Measurements from ENCODE around the gene GPATCH3. TPM values are rescaled to one million over a fixed set of nuclear protein-coding genes. Genes with fewer than 3 reads are reported as not detected.

GPATCH3 gene
- total and polyA plus RNA-seq, 2 donors (not counting 3 experiments of a cell fraction or from before 2014, with no cell fraction given) = 12.1 to 17.7 TPM

DNA sequence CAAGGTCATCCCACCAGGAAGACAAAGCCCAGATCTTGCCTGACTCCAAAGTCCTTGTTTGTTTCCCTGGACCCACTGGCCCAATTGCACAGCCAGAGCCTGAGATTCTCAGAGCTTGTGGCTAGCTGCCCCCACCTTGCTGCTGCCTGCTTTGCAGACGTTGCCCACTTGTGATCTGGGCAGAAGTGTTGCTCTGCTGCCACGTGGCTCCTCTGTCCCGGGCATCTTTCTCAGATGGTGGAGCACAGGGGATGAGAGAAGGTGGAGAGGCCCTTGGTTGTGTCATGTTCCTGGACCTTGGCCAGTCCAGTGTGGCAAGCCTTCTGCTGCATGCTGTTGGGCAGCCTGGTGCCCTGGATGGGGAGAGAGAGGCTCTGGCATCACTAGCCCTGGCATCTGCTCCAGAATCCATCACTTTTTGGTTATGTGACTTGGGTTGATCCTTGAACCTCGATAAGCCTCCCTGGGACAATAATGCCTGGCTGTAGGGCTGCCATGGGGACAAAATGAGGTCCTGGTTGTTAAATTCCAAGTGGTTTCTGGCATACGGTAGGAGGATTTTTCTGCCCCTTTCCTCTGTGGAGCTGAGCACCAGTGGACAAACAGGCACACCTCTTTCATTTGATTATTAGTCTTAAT, 15.1 kb upstream of the GPATCH3 start:
- dilution Hi-C loops (cut with MboI; ENCODE audit: extremely low pct_ligation_motif_present, low sequenced_read_pairs) (no loop called here), intact Hi-C loops (cut with micrococcal nuclease) (no loop called here)
- TF ChIP-seq MYC (IDR thresholded peaks at IDR 0.05; ENCODE audit: low read depth, low read length) (no peak), JUN (IDR thresholded peaks at IDR 0.05; ENCODE audit: borderline replicate concordance, insufficient read depth, insufficient read length, low read depth) (no peak), GATA2 (IDR thresholded peaks at IDR 0.05; ENCODE audit: insufficient read depth, insufficient read length, low read depth, low read length) (no peak), CTCF (IDR thresholded peaks at IDR 0.05; ENCODE audit: extremely low read depth in 1 of 2, insufficient read depth in 1 of 2, low read depth in 1 of 2, low read length in 2 of 2) (no peak), FOS (IDR thresholded peaks at IDR 0.05; ENCODE audit: borderline replicate concordance, insufficient read depth, low read length) (no peak), POLR2AphosphoS5 (IDR thresholded peaks at IDR 0.05; ENCODE audit: insufficient read depth, low read depth, low read length) (no peak), POLR2A (IDR thresholded peaks at IDR 0.05; ENCODE audit: low read depth, low read length) (no peak), MAX (IDR thresholded peaks at IDR 0.05; ENCODE audit: insufficient read depth, insufficient read length) (no peak), EZH2 (IDR thresholded peaks at IDR 0.05; ENCODE audit: borderline replicate concordance, low read depth, low read length, severe bottlenecking) (no peak)
- H2AFZ ChIP-seq (ENCODE audit: low read depth, low read length) = no peak overlapping the region
- no peaks in the 10 kb centered on the region for H3K9me1 ChIP-seq (replicated peaks; ENCODE audit: control insufficient read depth, extremely low read depth, insufficient read depth, low read length)
- no peak overlapping the region for H3K4me3 ChIP-seq (replicated peaks in 1 of 3; ENCODE audit: insufficient read depth in 1 of 3, low read depth in 1 of 3, low read length in 3 of 3)
- BruUV-seq (replicated peaks) = no TSS peak
- no peaks in the 10 kb centered on the region for H3K27me3 ChIP-seq (ENCODE audit: control insufficient read depth in 2 of 2, insufficient read depth in 2 of 2, low read length in 2 of 2)
- H3K27ac ChIP-seq (ENCODE audit: insufficient read depth, low read depth, low read length) = no peak overlapping the region
- no peak for DNase-seq (ENCODE audit: low read depth, low spot score)
- no peaks in the 10 kb centered on the region for H3K4me1 ChIP-seq (ENCODE audit: control insufficient read depth, extremely low read depth, insufficient read depth, low read length)
- POLR2A ChIA-PET = no interaction called here
- no peak overlapping the region for H3K9ac ChIP-seq (replicated peaks; ENCODE audit: extremely low read depth, insufficient read depth, low read length)
- no peaks in the 10 kb centered on the region for H3K36me3 ChIP-seq (ENCODE audit: control insufficient read depth in 2 of 2, extremely low read depth in 1 of 2, insufficient read depth in 2 of 2, low read length in 2 of 2)
- no peaks in the 10 kb centered on the region for H3K79me2 ChIP-seq (ENCODE audit: control insufficient read depth, insufficient read depth, low read length)
- CTCF ChIA-PET = interaction anchor here (0.6 kb wide), 1 partner anchor 10 kb away, joined by 3 read pairs; no protein-coding TSS in a partner anchor
- no peak overlapping the region for H3K4me2 ChIP-seq (ENCODE audit: insufficient read depth, low read length)
- H4K20me1 ChIP-seq (replicated peaks; ENCODE audit: control insufficient read depth, extremely low read depth, insufficient read depth, low read length) = no peaks in the 10 kb centered on the region
- no peaks in the 10 kb centered on the region for H3K9me3 ChIP-seq (replicated peaks; ENCODE audit: control insufficient read depth, insufficient read depth, low read length)
- no peak for FAIRE-seq

Data from endothelial cell of umbilical vein (primary cell).